Activated CD4-positive, alpha-beta T cell treated with anti-CD3 and anti-CD28 coated beads for 48 hours (primary cell): ENCODE results near the gene GPRC5B.

Experiments
- DNase-seq: peaks from one replicate; pipeline ENCODE4 v3.0.0-alpha.2; 2020

The GPRC5B gene

GRCh38 chr16:19884611-19885450, at the start of gene GPRC5B:
TSS of gene GPRC5B (minus strand) at chr16:19884848. CDS start at chr16:19872845, 12,003 bp downstream.
- DNase-seq = peak; percentile 43

GRCh38 chr16:19933740-19934139, 49.1 kb upstream of the GPRC5B start:
- no peak for DNase-seq

- no peak for DNase-seq
Observed at GRCh38 chr16:19929062-19929511, 44.4 kb upstream of the GPRC5B start.

- no peak for DNase-seq
Observed at GRCh38 chr16:19928432-19928831, 43.8 kb upstream of the GPRC5B start.

- no peak for DNase-seq
Observed at GRCh38 chr16:19926449-19927390, 42.1 kb upstream of the GPRC5B start.

GRCh38 chr16:19923396-19923795, 38.7 kb upstream of the GPRC5B start:
- DNase-seq = no peak

GRCh38 chr16:19919142-19919541, 34.5 kb upstream of the GPRC5B start:
- no peak for DNase-seq

- DNase-seq = no peak
Observed at GRCh38 chr16:19916064-19916463, 31.4 kb upstream of the GPRC5B start.

GRCh38 chr16:19914877-19915276, 30.2 kb upstream of the GPRC5B start:
- DNase-seq = no peak

- DNase-seq = no peak
Observed at GRCh38 chr16:19913340-19913645, 28.6 kb upstream of the GPRC5B start.

GRCh38 chr16:19912455-19913339, 28.0 kb upstream of the GPRC5B start:
- no peak for DNase-seq

GRCh38 chr16:19911747-19912454, 27.3 kb upstream of the GPRC5B start:
- DNase-seq = no peak

GRCh38 chr16:19911204-19911603, 26.6 kb upstream of the GPRC5B start:
- DNase-seq = no peak

GRCh38 chr16:19909750-19910322, 25.2 kb upstream of the GPRC5B start:
- no peak for DNase-seq

GRCh38 chr16:19908921-19909320, 24.3 kb upstream of the GPRC5B start:
- DNase-seq = no peak

GRCh38 chr16:19907161-19907992, 22.7 kb upstream of the GPRC5B start:
- peak; percentile 82 for DNase-seq

GRCh38 chr16:19901164-19901563, 16.5 kb upstream of the GPRC5B start:
- no peak for DNase-seq

GRCh38 chr16:19899605-19899955, 14.9 kb upstream of the GPRC5B start:
- no peak for DNase-seq

- peak; percentile 62 for DNase-seq
Observed at GRCh38 chr16:19898924-19899604, 14.4 kb upstream of the GPRC5B start.

- DNase-seq = no peak
Observed at GRCh38 chr16:19898166-19898565, 13.5 kb upstream of the GPRC5B start.
